ENCODE measurements around the gene NR2C1. TPM values are rescaled to one million over a fixed set of nuclear protein-coding genes. Genes with fewer than 3 reads are reported as not detected.

Gene NR2C1
- total RNA-seq, 1 experiment from 2014 or later, result 45.4 TPM

DNA sequence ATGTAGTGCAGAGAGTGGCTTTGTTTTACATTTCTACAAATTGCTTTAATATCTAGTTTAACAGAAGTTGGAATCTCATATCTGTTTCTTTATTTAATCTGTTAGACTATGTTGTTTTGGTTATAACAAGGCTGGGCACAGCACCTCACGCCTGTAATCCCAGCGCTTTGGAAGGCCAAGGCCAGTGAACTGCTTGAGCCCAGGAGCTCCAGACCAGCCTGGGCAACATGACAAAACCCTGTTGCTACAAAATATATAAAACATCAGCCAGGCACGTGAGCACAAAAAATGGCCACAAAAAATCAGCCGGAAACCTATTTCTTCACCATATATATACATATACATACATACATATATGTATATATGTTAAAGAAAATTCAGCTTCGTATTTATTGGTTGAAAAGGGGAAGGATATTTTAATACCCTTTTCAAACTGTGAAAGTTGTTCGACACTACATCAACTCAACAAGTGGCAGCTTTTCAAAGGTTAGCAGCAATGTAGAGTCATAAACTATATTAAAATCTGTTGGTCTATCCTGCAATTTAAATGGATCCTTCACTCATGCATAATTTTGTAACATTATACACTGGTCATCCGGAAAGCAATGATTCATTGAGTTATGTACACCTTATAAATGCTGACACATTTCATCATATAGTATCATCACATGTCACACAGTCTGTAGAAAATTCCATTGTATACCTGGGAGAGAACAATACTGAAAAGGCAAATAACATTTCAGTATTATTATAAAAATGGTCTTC, 7.1 kb downstream of the NR2C1 start:
- DNase-seq (ENCODE audit: low spot score) (no peak), ATAC-seq (no peak)
- H3K4me3 Mint-ChIP-seq, result no peak overlapping the region
- no peak for TF ChIP-seq GABPB1 (CRISPR knock-in tag; IDR thresholded peaks at IDR 0.05)
- no peak for TF ChIP-seq CBFB (CRISPR knock-in tag; IDR thresholded peaks at IDR 0.05; ENCODE audit: low read depth)
- no peak for TF ChIP-seq TCF7 (CRISPR knock-in tag; IDR thresholded peaks at IDR 0.05; ENCODE audit: low read depth)
- TF ChIP-seq ATF1 (CRISPR knock-in tag; IDR thresholded peaks at IDR 0.05), result no peak
- TF ChIP-seq, protein P1, sequence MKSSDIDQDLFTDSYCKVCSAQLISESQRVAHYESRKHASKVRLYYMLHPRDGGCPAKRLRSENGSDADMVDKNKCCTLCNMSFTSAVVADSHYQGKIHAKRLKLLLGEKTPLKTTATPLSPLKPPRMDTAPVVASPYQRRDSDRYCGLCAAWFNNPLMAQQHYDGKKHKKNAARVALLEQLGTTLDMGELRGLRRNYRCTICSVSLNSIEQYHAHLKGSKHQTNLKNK (CRISPR knock-in tag; IDR thresholded peaks at IDR 0.05), result no peak
- no peak for TF ChIP-seq JUN (CRISPR knock-in tag; IDR thresholded peaks at IDR 0.05)
- TF ChIP-seq KAT7 (CRISPR knock-in tag; IDR thresholded peaks at IDR 0.05; ENCODE audit: borderline replicate concordance), result no peak
- no peak for TF ChIP-seq NFYB (CRISPR knock-in tag; conservative IDR thresholded peaks at IDR 0.05; ENCODE audit: low read depth)
- ChIA-PET POLR2A (no interaction called here), CTCF (no interaction called here)
- no peaks in the 10 kb centered on the region for H3K9me3 Mint-ChIP-seq
- H3K27ac Mint-ChIP-seq, result no peak overlapping the region
- H3K4me1 Mint-ChIP-seq, result no peaks in the 10 kb centered on the region
- peaks cover 39% of the 10 kb centered on the region for H3K36me3 Mint-ChIP-seq
- no peaks in the 10 kb centered on the region for H3K27me3 Mint-ChIP-seq (ENCODE audit: low read depth)

DNA sequence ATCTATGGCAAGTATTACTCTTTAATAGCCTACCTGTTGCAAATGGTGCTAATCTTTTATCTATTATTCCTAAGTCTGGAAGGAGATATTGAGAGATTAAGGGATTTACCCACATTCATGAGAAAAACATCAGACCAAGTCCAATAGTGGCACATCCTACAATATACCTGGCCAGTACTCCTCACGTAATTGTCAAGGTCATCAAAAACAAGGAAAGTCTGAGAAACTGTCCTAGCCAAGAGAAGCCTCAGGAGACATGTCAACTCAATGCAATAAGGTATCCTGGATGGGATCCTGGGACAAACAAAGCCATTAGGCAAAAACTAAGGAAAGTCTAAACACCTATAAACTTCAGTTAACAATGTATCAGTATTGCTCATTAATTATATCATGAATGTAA, 12.5 kb downstream of the NR2C1 start:
- POLR2A ChIA-PET, result no interaction called here
- ATAC-seq, result no peak
- CTCF ChIA-PET, result no interaction called here
- Mint-ChIP-seq H3K27ac (no peak overlapping the region), H3K9me3 (no peaks in the 10 kb centered on the region), H3K4me3 (no peak overlapping the region), H3K4me1 (no peaks in the 10 kb centered on the region), H3K27me3 (ENCODE audit: low read depth) (no peaks in the 10 kb centered on the region), H3K36me3 (peaks cover 60% of the 10 kb centered on the region)
- TF ChIP-seq, protein P2, sequence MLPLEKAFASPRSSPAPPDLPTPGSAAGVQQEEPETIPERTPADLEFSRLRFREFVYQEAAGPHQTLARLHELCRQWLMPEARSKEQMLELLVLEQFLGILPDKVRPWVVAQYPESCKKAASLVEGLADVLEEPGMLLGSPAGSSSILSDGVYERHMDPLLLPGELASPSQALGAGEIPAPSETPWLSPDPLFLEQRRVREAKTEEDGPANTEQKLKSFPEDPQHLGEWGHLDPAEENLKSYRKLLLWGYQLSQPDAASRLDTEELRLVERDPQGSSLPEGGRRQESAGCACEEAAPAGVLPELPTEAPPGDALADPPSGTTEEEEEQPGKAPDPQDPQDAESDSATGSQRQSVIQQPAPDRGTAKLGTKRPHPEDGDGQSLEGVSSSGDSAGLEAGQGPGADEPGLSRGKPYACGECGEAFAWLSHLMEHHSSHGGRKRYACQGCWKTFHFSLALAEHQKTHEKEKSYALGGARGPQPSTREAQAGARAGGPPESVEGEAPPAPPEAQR (CRISPR knock-in tag; IDR thresholded peaks at IDR 0.05), result no peak
- no peak for TF ChIP-seq ZNF219 (CRISPR knock-in tag; IDR thresholded peaks at IDR 0.05; ENCODE audit: borderline replicate concordance)
- TF ChIP-seq, protein P1 (CRISPR knock-in tag; IDR thresholded peaks at IDR 0.05), result no peak
- TF ChIP-seq, protein P3, sequence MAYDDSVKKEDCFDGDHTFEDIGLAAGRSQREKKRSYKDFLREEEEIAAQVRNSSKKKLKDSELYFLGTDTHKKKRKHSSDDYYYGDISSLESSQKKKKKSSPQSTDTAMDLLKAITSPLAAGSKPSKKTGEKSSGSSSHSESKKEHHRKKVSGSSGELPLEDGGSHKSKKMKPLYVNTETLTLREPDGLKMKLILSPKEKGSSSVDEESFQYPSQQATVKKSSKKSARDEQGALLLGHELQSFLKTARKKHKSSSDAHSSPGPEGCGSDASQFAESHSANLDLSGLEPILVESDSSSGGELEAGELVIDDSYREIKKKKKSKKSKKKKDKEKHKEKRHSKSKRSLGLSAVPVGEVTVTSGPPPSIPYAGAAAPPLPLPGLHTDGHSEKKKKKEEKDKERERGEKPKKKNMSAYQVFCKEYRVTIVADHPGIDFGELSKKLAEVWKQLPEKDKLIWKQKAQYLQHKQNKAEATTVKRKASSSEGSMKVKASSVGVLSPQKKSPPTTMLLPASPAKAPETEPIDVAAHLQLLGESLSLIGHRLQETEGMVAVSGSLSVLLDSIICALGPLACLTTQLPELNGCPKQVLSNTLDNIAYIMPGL (CRISPR knock-in tag; IDR thresholded peaks at IDR 0.05), result no peak
- no peak for TF ChIP-seq EMX1 (CRISPR knock-in tag; IDR thresholded peaks at IDR 0.05)
- TF ChIP-seq, protein P4, sequence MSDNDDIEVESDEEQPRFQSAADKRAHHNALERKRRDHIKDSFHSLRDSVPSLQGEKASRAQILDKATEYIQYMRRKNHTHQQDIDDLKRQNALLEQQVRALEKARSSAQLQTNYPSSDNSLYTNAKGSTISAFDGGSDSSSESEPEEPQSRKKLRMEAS (CRISPR knock-in tag; IDR thresholded peaks at IDR 0.05), result no peak
- TF ChIP-seq NR2C2 (CRISPR knock-in tag; IDR thresholded peaks at IDR 0.05), result no peak
- TF ChIP-seq ELF4 (CRISPR knock-in tag; IDR thresholded peaks at IDR 0.05; ENCODE audit: low read depth), result no peak
- TF ChIP-seq, protein P5, sequence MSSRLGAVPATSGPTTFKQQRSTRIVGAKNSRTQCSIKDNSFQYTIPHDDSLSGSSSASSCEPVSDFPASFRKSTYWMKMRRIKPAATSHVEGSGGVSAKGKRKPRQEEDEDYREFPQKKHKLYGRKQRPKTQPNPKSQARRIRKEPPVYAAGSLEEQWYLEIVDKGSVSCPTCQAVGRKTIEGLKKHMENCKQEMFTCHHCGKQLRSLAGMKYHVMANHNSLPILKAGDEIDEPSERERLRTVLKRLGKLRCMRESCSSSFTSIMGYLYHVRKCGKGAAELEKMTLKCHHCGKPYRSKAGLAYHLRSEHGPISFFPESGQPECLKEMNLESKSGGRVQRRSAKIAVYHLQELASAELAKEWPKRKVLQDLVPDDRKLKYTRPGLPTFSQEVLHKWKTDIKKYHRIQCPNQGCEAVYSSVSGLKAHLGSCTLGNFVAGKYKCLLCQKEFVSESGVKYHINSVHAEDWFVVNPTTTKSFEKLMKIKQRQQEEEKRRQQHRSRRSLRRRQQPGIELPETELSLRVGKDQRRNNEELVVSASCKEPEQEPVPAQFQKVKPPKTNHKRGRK (CRISPR knock-in tag; IDR thresholded peaks at IDR 0.05; ENCODE audit: borderline replicate concordance), result no peak
- no peak for TF ChIP-seq TP53 (CRISPR knock-in tag; IDR thresholded peaks at IDR 0.05)
- TF ChIP-seq, protein P6, sequence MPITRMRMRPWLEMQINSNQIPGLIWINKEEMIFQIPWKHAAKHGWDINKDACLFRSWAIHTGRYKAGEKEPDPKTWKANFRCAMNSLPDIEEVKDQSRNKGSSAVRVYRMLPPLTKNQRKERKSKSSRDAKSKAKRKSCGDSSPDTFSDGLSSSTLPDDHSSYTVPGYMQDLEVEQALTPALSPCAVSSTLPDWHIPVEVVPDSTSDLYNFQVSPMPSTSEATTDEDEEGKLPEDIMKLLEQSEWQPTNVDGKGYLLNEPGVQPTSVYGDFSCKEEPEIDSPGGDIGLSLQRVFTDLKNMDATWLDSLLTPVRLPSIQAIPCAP (CRISPR knock-in tag; IDR thresholded peaks at IDR 0.05), result no peak
- no peak for DNase-seq (ENCODE audit: low spot score)
